GM06990 (cell line): Measurements from ENCODE around the gene INTS7.

Source experiments
- DNase-seq: peaks from one replicate; pipeline ENCODE4 v3.0.0-alpha.2; 2011; ENCODE audit not compliant: insufficient read length; ENCODE audit errors: extremely low read depth
- H3K27me3 ChIP-seq: replicated peaks from 2 replicates; pipeline ENCODE4 v1.6.0; 2011; ENCODE audit warnings: low read length; ENCODE audit not compliant: control insufficient read depth, insufficient read depth
- H3K36me3 ChIP-seq: 2 replicates; pipeline ENCODE4 v1.5.1; 2011; ENCODE audit warnings: low read length; ENCODE audit not compliant: control insufficient read depth, insufficient read depth
- H3K4me3 ChIP-seq: replicated peaks from 2 replicates; pipeline ENCODE4 v1.5.1; 2011; ENCODE audit warnings: low read depth, mild to moderate bottlenecking, control low read depth, low read length
- CTCF ChIP-seq: IDR thresholded peaks from 2 replicates; pipeline ENCODE4 v1.5.1; 2011; ENCODE audit warnings: low read length, control low read depth, mild to moderate bottlenecking, inconsistent platforms; ENCODE audit not compliant: insufficient read depth, poor library complexity, severe bottlenecking

The INTS7 gene

GRCh38 chr1:212013672-212014071, 21.7 kb downstream of the INTS7 start:
- Histone ChIP-seq H3K27me3 (no peaks in the 10 kb centered on the region), H3K4me3 (no peak overlapping the region), H3K36me3 (peaks cover 3% of the 10 kb centered on the region)
- DNase-seq: no peak
- no peak for TF ChIP-seq CTCF

GRCh38 chr1:212012034-212012740, 23.2 kb downstream of the INTS7 start:
- H3K27me3 ChIP-seq: no peaks in the 10 kb centered on the region
- no peak overlapping the region for H3K4me3 ChIP-seq
- TF ChIP-seq CTCF: peak; percentile 98
- H3K36me3 ChIP-seq: peaks cover 3% of the 10 kb centered on the region
- DNase-seq: no peak

GRCh38 chr1:212010004-212010403, 25.4 kb downstream of the INTS7 start:
- Histone ChIP-seq H3K27me3 (no peaks in the 10 kb centered on the region), H3K36me3 (peaks cover 3% of the 10 kb centered on the region), H3K4me3 (no peak overlapping the region)
- DNase-seq: no peak
- TF ChIP-seq CTCF: no peak

GRCh38 chr1:212009561-212009960, 25.8 kb downstream of the INTS7 start:
- H3K27me3 ChIP-seq: no peaks in the 10 kb centered on the region
- peaks cover 3% of the 10 kb centered on the region for H3K36me3 ChIP-seq
- no peak overlapping the region for H3K4me3 ChIP-seq
- DNase-seq: no peak
- TF ChIP-seq CTCF: no peak

GRCh38 chr1:212007886-212008285, 27.5 kb downstream of the INTS7 start:
- no peak for DNase-seq

More at GRCh38 chr1:212007886-212008285, 27.5 kb downstream of the INTS7 start:
- H3K27me3 ChIP-seq: no peaks in the 10 kb centered on the region
- no peak for TF ChIP-seq CTCF
- H3K4me3 ChIP-seq: no peak overlapping the region
- peaks cover 3% of the 10 kb centered on the region for H3K36me3 ChIP-seq
